HepG2 (cell line): Measurements from ENCODE around the gene DLX4. TPM values are rescaled to one million over a fixed set of nuclear protein-coding genes. Genes with fewer than 3 reads are reported as not detected.

Experiments
- ATAC-seq: fragments of 200-7000 bp; cut with Tn5 transposase; 3 replicates; pipeline ENCODE4 v1.9.1; 2020; ENCODE audit warnings: mild to moderate bottlenecking, moderate library complexity
- BruUV-seq: library from RNA; stranded (reverse); fragments of 400-500 nt; replicated peaks from 2 replicates; lab custom pipeline; 2021; lab: Mats Ljungman, UMichigan
- CTCF ChIA-PET: fragments of 300-600 bp; formaldehyde crosslinking; extraction: SDS; loops from one replicate; lab custom pipeline; 2021; ENCODE audit warnings: low total read pairs, inconsistent platforms, low intra/inter-chr PET ratio; lab: Yijun Ruan, JAX
- POLR2A ChIA-PET: fragments of 350-600 bp; sonication (Branson Sonifier 250); formaldehyde crosslinking; loops from one replicate; lab custom pipeline; 2020; ENCODE audit warnings: antibody characterized with exemption, inconsistent platforms; lab: Yijun Ruan, JAX
- DNase-seq: peaks from one replicate; pipeline ENCODE4 v3.0.0-alpha.2; 2015; ENCODE audit warnings: low spot score
- FAIRE-seq: peaks from 3 replicates; lab custom pipeline; 2011; peaks lifted over from hg19 to GRCh38; lab: Jason Lieb, UNC
- H2AFZ ChIP-seq: one replicate; pipeline ENCODE4 v1.6.1; 2011; ENCODE audit warnings: low read length, inconsistent platforms
- H3K27ac ChIP-seq: fragments of 300-600 bp; 3 replicates; pipeline ENCODE4 v1.8.0; 2011; ENCODE audit warnings: mixed run types, mild to moderate bottlenecking, mixed read lengths, low read length, inconsistent platforms; ENCODE audit not compliant: insufficient read depth; ENCODE audit errors: extremely low read length
- H3K27me3 ChIP-seq, 2 experiments: fragments of 200-600 bp in 1 of 2; 2 replicates in 1 of 2; 3 replicates in 1 of 2; pipeline versions ENCODE4 v1.6.0 to v1.8.0; 2011; ENCODE audit warnings: low read length in 2 of 2, mild to moderate bottlenecking in 2 of 2, moderate library complexity in 2 of 2, inconsistent platforms in 1 of 2; ENCODE audit not compliant: insufficient read depth in 2 of 2, control insufficient read depth in 1 of 2
- H3K36me3 ChIP-seq, 2 experiments: fragments of 200-600 bp in 1 of 2; replicated peaks in 1 of 2; 2 replicates in 1 of 2; 3 replicates in 1 of 2; pipeline versions ENCODE4 v1.5.1 to v1.8.0; 2011; ENCODE audit warnings: low read length in 2 of 2, inconsistent platforms in 1 of 2; ENCODE audit not compliant: insufficient read depth in 2 of 2, control insufficient read depth in 1 of 2
- H3K4me1 ChIP-seq: 2 replicates; pipeline ENCODE4 v1.5.1; 2012; ENCODE audit warnings: low read length, inconsistent platforms; ENCODE audit not compliant: insufficient read depth
- H3K4me2 ChIP-seq: 2 replicates; pipeline ENCODE4 v1.6.0; 2011; ENCODE audit warnings: low read depth, low read length, inconsistent platforms
- H3K4me3 ChIP-seq, 3 experiments: fragments of 200-600 bp in 1 of 3; sonication (generic), shearing (Covaris generic) in 1 of 3; replicated peaks in 1 of 3; 2 replicates each; pipeline ENCODE4 v1.5.1; 2011 to 2016; ENCODE audit warnings: low read length in 3 of 3, inconsistent platforms in 2 of 3, low read depth in 2 of 3, mild to moderate bottlenecking in 2 of 3, control low read depth in 1 of 3, mixed read lengths in 1 of 3; ENCODE audit not compliant: insufficient read depth in 1 of 3
- H3K79me2 ChIP-seq: one replicate; pipeline ENCODE4 v1.6.1; 2011; ENCODE audit warnings: low read length, inconsistent platforms; ENCODE audit not compliant: insufficient read depth
- H3K9ac ChIP-seq: 2 replicates; pipeline ENCODE4 v1.6.0; 2011; ENCODE audit warnings: mild to moderate bottlenecking, low read depth, low read length, inconsistent platforms; ENCODE audit not compliant: insufficient read depth
- H3K9me3 ChIP-seq: 2 replicates; pipeline ENCODE4 v1.5.1; 2012; ENCODE audit warnings: mild to moderate bottlenecking, low read length
- H4K20me1 ChIP-seq: 2 replicates; pipeline ENCODE4 v1.6.0; 2011; ENCODE audit warnings: inconsistent platforms, mild to moderate bottlenecking, low read length, moderate library complexity; ENCODE audit not compliant: insufficient read depth
- BCL6 ChIP-seq: IDR thresholded peaks from 2 replicates; pipeline ENCODE4 v1.6.1; 2016; ENCODE audit warnings: missing genetic modification reagents, missing compliant biosample characterization
- EED ChIP-seq: sonication (generic); formaldehyde crosslinking; IDR thresholded peaks from 2 replicates; pipeline ENCODE4 v1.5.0; 2020; ENCODE audit warnings: mild to moderate bottlenecking, missing genetic modification reagents
- ETV6 ChIP-seq: sonication (generic); formaldehyde crosslinking; conservative IDR thresholded peaks from 2 replicates; pipeline ENCODE4 v1.4.0; 2020; ENCODE audit warnings: missing genetic modification reagents
- MBD4 ChIP-seq: IDR thresholded peaks from 2 replicates; pipeline ENCODE4 v1.6.1; 2012; ENCODE audit warnings: low read length, inconsistent platforms, borderline replicate concordance
- SALL2 ChIP-seq: sonication (generic); formaldehyde crosslinking; IDR thresholded peaks from 2 replicates; pipeline ENCODE4 v1.8.1; 2023; ENCODE audit warnings: mild to moderate bottlenecking, missing genetic modification reagents, inconsistent platforms
- XBP1 ChIP-seq: sonication (generic); formaldehyde crosslinking; IDR thresholded peaks from 2 replicates; pipeline ENCODE4 v1.5.0; 2020; ENCODE audit warnings: missing genetic modification reagents
- ZNF160 ChIP-seq: sonication (generic); formaldehyde crosslinking; IDR thresholded peaks from 2 replicates; pipeline ENCODE4 v1.8.0; 2022; ENCODE audit warnings: mild to moderate bottlenecking, inconsistent platforms, missing genetic modification reagents
- ZNF230 ChIP-seq: sonication (generic); formaldehyde crosslinking; IDR thresholded peaks from 2 replicates; pipeline ENCODE4 v1.4.0; 2020; ENCODE audit warnings: mild to moderate bottlenecking, missing genetic modification reagents
- ZNF549 ChIP-seq: sonication (generic); formaldehyde crosslinking; IDR thresholded peaks from 2 replicates; pipeline ENCODE4 v1.5.0; 2020; ENCODE audit warnings: missing genetic modification reagents
- ZNF569 ChIP-seq: sonication (generic); formaldehyde crosslinking; IDR thresholded peaks from 2 replicates; pipeline ENCODE4 v1.5.0; 2020; ENCODE audit warnings: mild to moderate bottlenecking, missing genetic modification reagents, moderate library complexity, borderline replicate concordance
- ZNF646 ChIP-seq: sonication (generic); formaldehyde crosslinking; IDR thresholded peaks from 2 replicates; pipeline ENCODE4 v1.9.0; 2021; ENCODE audit warnings: mild to moderate bottlenecking, missing genetic modification reagents
- ZNF773 ChIP-seq: sonication (generic); formaldehyde crosslinking; IDR thresholded peaks from 2 replicates; pipeline ENCODE4 v1.4.0; 2020; ENCODE audit warnings: missing genetic modification reagents, borderline replicate concordance
- WGBS: methylation state at CpG from one replicate; pipeline ENCODE4 v1.1.6; 2017; ENCODE audit warnings: low lambda C conversion rate; 5-methylcytosine and 5-hydroxymethylcytosine counted together
- in situ Hi-C: cut with HindIII; loops from 2 replicates; pipeline ENCODE4 v1.10.0; 2017; ENCODE audit warnings: low pct_unique_long_range_greater_than_20kb; ENCODE audit not compliant: extremely low pct_ligation_motif_present
- intact Hi-C: fragments of 100-400 bp; cut with micrococcal nuclease; formaldehyde crosslinking; loops from one replicate; pipeline ENCODE4 v1.10.0; 2022; ENCODE audit not compliant: unreplicated experiment
- polyA plus RNA-seq, 8 experiments: library from polyadenylated mRNA; depleted of rRNA in 3 of 8; stranded (reverse) in 7 of 8; unstranded in 1 of 8; fragments of >200 nt; fragmentation: Illumina TruSeq in 4 of 8; extraction: Trizol in 4 of 8; gene quantifications; 2 replicates each; pipeline versions ENCODE4 v1.2.1 to v1.2.3, GENCODE V29; 2011 to 2016; ENCODE audit warnings: low read depth in 4 of 8, missing spikeins in 1 of 8, mixed read lengths in 1 of 8; ENCODE audit not compliant: insufficient read depth in 1 of 8
- total RNA-seq, 5 experiments: library from RNA; depleted of rRNA; stranded (reverse); fragments of >200 nt; fragmentation: Illumina TruSeq; extraction: Trizol; gene quantifications; 2 replicates each; pipeline ENCODE4 v1.2.3, GENCODE V29; 2016; ENCODE audit warnings: low read depth in 1 of 5
- TF ChIP-seq, protein P1 (sequence below), 2 experiments: sonication (generic) in 1 of 2; formaldehyde crosslinking in 1 of 2; IDR thresholded peaks; 2 replicates each; pipeline versions ENCODE4 v1.4.0 to v1.6.1; 2016 to 2020; ENCODE audit warnings: borderline replicate concordance in 1 of 2, low read depth in 1 of 2, mild to moderate bottlenecking in 1 of 2, missing genetic modification reagents in 1 of 2
- TF ChIP-seq, protein P2 (sequence below): sonication (generic); formaldehyde crosslinking; IDR thresholded peaks from 2 replicates; pipeline ENCODE4 v1.4.0; 2020; ENCODE audit warnings: mild to moderate bottlenecking, missing genetic modification reagents

The DLX4 gene
- total and polyA plus RNA-seq, 2 of the 13 experiments (the other 11 are each of a cell fraction or from before 2014, with no cell fraction given): 0.55 to 2.3 TPM

DNA sequence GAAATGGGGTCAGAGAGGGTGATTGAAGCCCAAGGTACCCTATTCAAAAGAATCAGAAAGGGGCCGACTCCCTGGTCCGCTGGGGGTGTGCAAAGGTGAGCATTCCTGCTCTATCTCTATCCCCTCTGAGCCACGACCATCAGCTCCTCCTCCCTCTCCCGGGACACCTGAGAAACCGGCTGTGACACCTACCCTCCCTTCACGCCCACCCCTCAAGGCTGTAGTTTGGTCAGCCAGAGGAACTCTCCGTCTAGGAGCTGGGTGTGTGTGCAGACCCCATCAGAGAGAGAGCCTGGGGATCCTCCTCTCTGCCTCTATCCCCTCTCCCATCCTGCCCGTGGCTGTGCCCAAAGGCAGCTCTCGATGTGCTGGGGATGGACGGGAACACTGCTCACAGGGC, 27.6 kb upstream of the DLX4 start:
- TF ChIP-seq ZNF569 (no peak), ZNF646 (no peak), ETV6 (CRISPR knock-in tag) (no peak), ZNF549 (no peak), MBD4 (no peak), EED (no peak), ZNF230 (no peak), XBP1 (no peak), SALL2 (no peak), ZNF773 (CRISPR knock-in tag) (no peak), ZNF160 (no peak), BCL6 (CRISPR knock-in tag) (no peak)
- TF ChIP-seq, protein P1, sequence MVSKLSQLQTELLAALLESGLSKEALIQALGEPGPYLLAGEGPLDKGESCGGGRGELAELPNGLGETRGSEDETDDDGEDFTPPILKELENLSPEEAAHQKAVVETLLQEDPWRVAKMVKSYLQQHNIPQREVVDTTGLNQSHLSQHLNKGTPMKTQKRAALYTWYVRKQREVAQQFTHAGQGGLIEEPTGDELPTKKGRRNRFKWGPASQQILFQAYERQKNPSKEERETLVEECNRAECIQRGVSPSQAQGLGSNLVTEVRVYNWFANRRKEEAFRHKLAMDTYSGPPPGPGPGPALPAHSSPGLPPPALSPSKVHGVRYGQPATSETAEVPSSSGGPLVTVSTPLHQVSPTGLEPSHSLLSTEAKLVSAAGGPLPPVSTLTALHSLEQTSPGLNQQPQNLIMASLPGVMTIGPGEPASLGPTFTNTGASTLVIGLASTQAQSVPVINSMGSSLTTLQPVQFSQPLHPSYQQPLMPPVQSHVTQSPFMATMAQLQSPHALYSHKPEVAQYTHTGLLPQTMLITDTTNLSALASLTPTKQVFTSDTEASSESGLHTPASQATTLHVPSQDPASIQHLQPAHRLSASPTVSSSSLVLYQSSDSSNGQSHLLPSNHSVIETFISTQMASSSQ (IDR thresholded peaks at IDR 0.05; ENCODE audit: low read depth): no peak
- TF ChIP-seq, protein P1 (CRISPR knock-in tag; IDR thresholded peaks at IDR 0.05; ENCODE audit: borderline replicate concordance): no peak
- TF ChIP-seq, protein P2, sequence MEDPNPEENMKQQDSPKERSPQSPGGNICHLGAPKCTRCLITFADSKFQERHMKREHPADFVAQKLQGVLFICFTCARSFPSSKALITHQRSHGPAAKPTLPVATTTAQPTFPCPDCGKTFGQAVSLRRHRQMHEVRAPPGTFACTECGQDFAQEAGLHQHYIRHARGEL (CRISPR knock-in tag): no peak
- TF ChIP-seq, all 625 proteins: peak for 0
- no peak overlapping the region for H3K4me2 ChIP-seq
- H3K27me3 ChIP-seq: peaks cover 10 to 53% of the 10 kb centered on the region in 2 experiments; a peak in 4 of 5 replicates
- H3K9ac ChIP-seq: no peak overlapping the region
- FAIRE-seq (no peak), DNase-seq (no peak), ATAC-seq (no peak)
- WGBS: 18% methylated on average over 10 of the region's 10 CpGs
- no peaks in the 10 kb centered on the region for H3K36me3 ChIP-seq
- H3K4me3 ChIP-seq: no peak overlapping the region
- H3K4me1 ChIP-seq: peaks cover 57% of the 10 kb centered on the region
- H3K9me3 ChIP-seq: no peaks in the 10 kb centered on the region
- CTCF ChIA-PET: no interaction called here
- no peak overlapping the region for H3K27ac ChIP-seq
- no peak overlapping the region for H2AFZ ChIP-seq
- no peaks in the 10 kb centered on the region for H4K20me1 ChIP-seq
- in situ Hi-C loops (loop anchor here (5.0 kb wide), 1 partner anchor 34 kb away; no protein-coding TSS in a partner anchor), intact Hi-C loops (no loop called here)
- POLR2A ChIA-PET: interaction anchor here (0.9 to 1.6 kb wide), 2 partner anchors 54 to 153 kb away, joined by 3 read pairs; partner anchors contain the start of gene KAT7
- BruUV-seq: no TSS peak
- H3K79me2 ChIP-seq: no peaks in the 10 kb centered on the region
